Caco-2 (cell line): ENCODE measurements around the gene PACSIN2. TPM values are rescaled to one million over a fixed set of nuclear protein-coding genes. Genes with fewer than 3 reads are reported as not detected.

Experiments used
- BruUV-seq: library from RNA; stranded (reverse); fragments of 400-500 nt; replicated peaks from 2 replicates; lab custom pipeline; 2021; lab: Mats Ljungman, UMichigan
- CTCF ChIA-PET: fragments of 300-600 bp; sonication (Branson Sonifier 250); formaldehyde crosslinking; loops from one replicate; lab custom pipeline; 2022; ENCODE audit warnings: antibody characterized with exemption; lab: Charles Lee
- POLR2A ChIA-PET: fragments of 300-600 bp; sonication (Branson Sonifier 250); formaldehyde crosslinking; loops from one replicate; lab custom pipeline; 2022; ENCODE audit warnings: antibody characterized with exemption; lab: Charles Lee
- DNase-seq, 2 experiments: peaks; one replicate each; pipeline versions ENCODE4 v3.0.0 to v3.0.0-alpha.2; 2020 to 2022
- H3K27me3 ChIP-seq: replicated peaks from 2 replicates; pipeline ENCODE4 v1.6.0; 2011; ENCODE audit warnings: low read length; ENCODE audit not compliant: control insufficient read depth, insufficient read depth
- H3K36me3 ChIP-seq: 2 replicates; pipeline ENCODE4 v1.5.1; 2011; ENCODE audit warnings: low read length; ENCODE audit not compliant: control insufficient read depth, insufficient read depth
- H3K4me1 ChIP-seq: fragments of 250-450 bp; sonication (Bioruptor Pico); 2 replicates; pipeline ENCODE4 v1.5.1; 2020; ENCODE audit warnings: mild to moderate bottlenecking
- H3K4me3 ChIP-seq: 2 replicates; pipeline ENCODE4 v1.5.1; 2011; ENCODE audit warnings: low read depth, mild to moderate bottlenecking, control low read depth, low read length
- H3K9me3 ChIP-seq: fragments of 250-450 bp; sonication (Bioruptor Pico); 2 replicates; pipeline ENCODE4 v1.5.1; 2020; ENCODE audit warnings: mild to moderate bottlenecking, moderate library complexity
- H3K27ac Mint-ChIP-seq: one replicate; pipeline ENCODE4 v1.8.0; 2022; ENCODE audit warnings: mixed read lengths; ENCODE audit not compliant: unreplicated experiment
- H3K27me3 Mint-ChIP-seq: one replicate; pipeline ENCODE4 v1.8.0; 2022; ENCODE audit warnings: mixed read lengths; ENCODE audit not compliant: insufficient read depth, unreplicated experiment
- H3K36me3 Mint-ChIP-seq: one replicate; pipeline ENCODE4 v1.8.0; 2022; ENCODE audit warnings: mild to moderate bottlenecking, mixed read lengths; ENCODE audit not compliant: insufficient read depth, unreplicated experiment
- H3K4me1 Mint-ChIP-seq: one replicate; pipeline ENCODE4 v1.8.0; 2022; ENCODE audit warnings: low read depth, mixed read lengths; ENCODE audit not compliant: unreplicated experiment
- H3K4me3 Mint-ChIP-seq: one replicate; pipeline ENCODE4 v1.8.0; 2022; ENCODE audit warnings: mild to moderate bottlenecking, moderate library complexity, mixed read lengths; ENCODE audit not compliant: unreplicated experiment
- H3K9me3 Mint-ChIP-seq: one replicate; pipeline ENCODE4 v1.8.0; 2022; ENCODE audit warnings: mixed read lengths; ENCODE audit not compliant: unreplicated experiment
- intact Hi-C: fragments of 100-400 bp; cut with micrococcal nuclease; formaldehyde crosslinking; loops from one replicate; pipeline ENCODE4 v1.10.0; 2022; ENCODE audit not compliant: unreplicated experiment
- total RNA-seq: library from RNA; stranded (reverse); gene quantifications from 2 replicates; pipeline ENCODE4 v1.2.3, GENCODE V29; 2022
- TF ChIP-seq, protein P1 (sequence below), 2 experiments: fragments of 200-600 bp in 1 of 2; IDR thresholded peaks; 1 replicate in 1 of 2; 2 replicates in 1 of 2; pipeline versions ENCODE4 v1.5.1 to v1.8.0; 2011 to 2022; ENCODE audit warnings: antibody characterized with exemption in 1 of 2, control low read depth in 1 of 2, inconsistent platforms in 1 of 2, low read depth in 1 of 2, low read length in 1 of 2, mild to moderate bottlenecking in 1 of 2, moderate library complexity in 1 of 2; ENCODE audit not compliant: insufficient read depth in 1 of 2, severe bottlenecking in 1 of 2, unreplicated experiment in 1 of 2

PACSIN2 gene
- total RNA-seq, 1 experiment from 2014 or later = 122 TPM

- ChIA-PET POLR2A (no interaction called here), CTCF (interaction anchor here (0.6 kb wide), 1 partner anchor 115 kb away, joined by 3 read pairs; no protein-coding TSS in a partner anchor)
- TF ChIP-seq, protein P1, sequence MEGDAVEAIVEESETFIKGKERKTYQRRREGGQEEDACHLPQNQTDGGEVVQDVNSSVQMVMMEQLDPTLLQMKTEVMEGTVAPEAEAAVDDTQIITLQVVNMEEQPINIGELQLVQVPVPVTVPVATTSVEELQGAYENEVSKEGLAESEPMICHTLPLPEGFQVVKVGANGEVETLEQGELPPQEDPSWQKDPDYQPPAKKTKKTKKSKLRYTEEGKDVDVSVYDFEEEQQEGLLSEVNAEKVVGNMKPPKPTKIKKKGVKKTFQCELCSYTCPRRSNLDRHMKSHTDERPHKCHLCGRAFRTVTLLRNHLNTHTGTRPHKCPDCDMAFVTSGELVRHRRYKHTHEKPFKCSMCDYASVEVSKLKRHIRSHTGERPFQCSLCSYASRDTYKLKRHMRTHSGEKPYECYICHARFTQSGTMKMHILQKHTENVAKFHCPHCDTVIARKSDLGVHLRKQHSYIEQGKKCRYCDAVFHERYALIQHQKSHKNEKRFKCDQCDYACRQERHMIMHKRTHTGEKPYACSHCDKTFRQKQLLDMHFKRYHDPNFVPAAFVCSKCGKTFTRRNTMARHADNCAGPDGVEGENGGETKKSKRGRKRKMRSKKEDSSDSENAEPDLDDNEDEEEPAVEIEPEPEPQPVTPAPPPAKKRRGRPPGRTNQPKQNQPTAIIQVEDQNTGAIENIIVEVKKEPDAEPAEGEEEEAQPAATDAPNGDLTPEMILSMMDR (IDR thresholded peaks at IDR 0.05; ENCODE audit: insufficient read depth in 1 of 2, low read depth in 1 of 2, low read length in 1 of 2, severe bottlenecking in 1 of 2, unreplicated experiment in 1 of 2) = no peak
- intact Hi-C loops = no loop called here
- peaks cover 94% of the 10 kb centered on the region for H3K36me3 Mint-ChIP-seq
- H3K4me3 Mint-ChIP-seq = no peak overlapping the region
- BruUV-seq = no TSS peak
- H3K4me1 Mint-ChIP-seq = peaks cover 7% of the 10 kb centered on the region
- H3K27me3 Mint-ChIP-seq = no peaks in the 10 kb centered on the region
- H3K4me3 ChIP-seq = no peak overlapping the region
- H3K4me1 ChIP-seq = no peaks in the 10 kb centered on the region
- H3K27ac Mint-ChIP-seq = no peak overlapping the region
- no peaks in the 10 kb centered on the region for H3K9me3 Mint-ChIP-seq
- H3K27me3 ChIP-seq = no peaks in the 10 kb centered on the region
- H3K9me3 ChIP-seq = no peaks in the 10 kb centered on the region
- no peak for DNase-seq
- H3K36me3 ChIP-seq = peaks cover 4% of the 10 kb centered on the region
Measured at GRCh38 chr22:42907404-42908373, 107.3 kb downstream of the PACSIN2 start.

GRCh38 chr22:42906605-42907348 lies 108.2 kb downstream of the PACSIN2 start:
- CTCF ChIA-PET = no interaction called here
- TF ChIP-seq, protein P1 (IDR thresholded peaks at IDR 0.05; ENCODE audit: insufficient read depth in 1 of 2, low read depth in 1 of 2, low read length in 1 of 2, severe bottlenecking in 1 of 2, unreplicated experiment in 1 of 2) = no peak
- Histone ChIP-seq H3K4me1 (no peaks in the 10 kb centered on the region), H3K4me3 (no peak overlapping the region), H3K9me3 (no peaks in the 10 kb centered on the region), H3K27me3 (no peaks in the 10 kb centered on the region), H3K36me3 (peaks cover 3% of the 10 kb centered on the region)
- POLR2A ChIA-PET = no interaction called here
- no peaks in the 10 kb centered on the region for H3K27me3 Mint-ChIP-seq
- no peak overlapping the region for H3K27ac Mint-ChIP-seq
- peaks cover 7% of the 10 kb centered on the region for H3K4me1 Mint-ChIP-seq
- intact Hi-C loops = no loop called here
- peaks cover 94% of the 10 kb centered on the region for H3K36me3 Mint-ChIP-seq
- no peak overlapping the region for H3K4me3 Mint-ChIP-seq
- no peak for DNase-seq
- H3K9me3 Mint-ChIP-seq = no peaks in the 10 kb centered on the region
- BruUV-seq = no TSS peak

DNA sequence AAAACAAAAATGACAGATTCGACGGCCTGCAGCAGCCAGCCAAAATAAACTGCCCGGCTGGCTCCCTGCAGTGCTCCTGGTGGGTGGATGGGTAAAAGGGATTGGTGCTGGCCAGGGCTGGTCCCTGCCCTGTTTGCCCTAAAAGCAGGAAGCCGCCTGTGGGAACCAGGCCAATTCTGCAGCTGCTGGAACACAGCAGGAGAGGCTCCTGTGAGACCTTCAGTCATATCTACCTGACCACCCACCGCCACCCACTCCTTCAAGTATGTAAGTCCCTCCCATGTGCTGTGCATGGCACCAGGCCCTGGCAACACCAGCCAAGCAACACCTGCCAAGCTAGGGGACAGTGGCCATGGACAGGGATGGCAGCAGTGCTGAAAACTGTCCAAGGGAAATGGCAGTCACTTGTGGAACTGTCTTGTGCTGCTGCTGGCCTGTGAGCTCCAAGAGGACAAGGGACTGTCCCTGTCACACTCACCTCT lies 109.2 kb downstream of the PACSIN2 start:
- H3K9me3 Mint-ChIP-seq = no peaks in the 10 kb centered on the region
- intact Hi-C loops = no loop called here
- H3K9me3 ChIP-seq = no peaks in the 10 kb centered on the region
- no peak overlapping the region for H3K4me3 Mint-ChIP-seq
- DNase-seq = no peak
- H3K4me1 ChIP-seq = no peaks in the 10 kb centered on the region
- CTCF ChIA-PET = no interaction called here
- peaks cover 7% of the 10 kb centered on the region for H3K4me1 Mint-ChIP-seq
- H3K4me3 ChIP-seq = no peak overlapping the region
- no TSS peak for BruUV-seq
- no peaks in the 10 kb centered on the region for H3K27me3 ChIP-seq
- no peak overlapping the region for H3K27ac Mint-ChIP-seq
- TF ChIP-seq, protein P1 (IDR thresholded peaks at IDR 0.05; ENCODE audit: insufficient read depth in 1 of 2, low read depth in 1 of 2, low read length in 1 of 2, severe bottlenecking in 1 of 2, unreplicated experiment in 1 of 2) = no peak
- H3K36me3 ChIP-seq = peaks cover 3% of the 10 kb centered on the region
- peaks cover 94% of the 10 kb centered on the region for H3K36me3 Mint-ChIP-seq
- no peaks in the 10 kb centered on the region for H3K27me3 Mint-ChIP-seq
- POLR2A ChIA-PET = no interaction called here
